Astrocyte (in vitro differentiated cells and primary cell): ENCODE results near the gene PRR5L.

Experiments
- EZH2 ChIP-seq: IDR thresholded peaks from 2 replicates; pipeline ENCODE4 v1.6.1; 2012; ENCODE audit warnings: mild to moderate bottlenecking, low read length, inconsistent platforms; ENCODE audit not compliant: insufficient read depth
- TF ChIP-seq, protein P1 (sequence below): IDR thresholded peaks from 2 replicates; pipeline ENCODE4 v1.5.1; 2011; ENCODE audit warnings: low read depth, mild to moderate bottlenecking, inconsistent platforms, low read length, moderate library complexity; ENCODE audit not compliant: insufficient read depth

DNA sequence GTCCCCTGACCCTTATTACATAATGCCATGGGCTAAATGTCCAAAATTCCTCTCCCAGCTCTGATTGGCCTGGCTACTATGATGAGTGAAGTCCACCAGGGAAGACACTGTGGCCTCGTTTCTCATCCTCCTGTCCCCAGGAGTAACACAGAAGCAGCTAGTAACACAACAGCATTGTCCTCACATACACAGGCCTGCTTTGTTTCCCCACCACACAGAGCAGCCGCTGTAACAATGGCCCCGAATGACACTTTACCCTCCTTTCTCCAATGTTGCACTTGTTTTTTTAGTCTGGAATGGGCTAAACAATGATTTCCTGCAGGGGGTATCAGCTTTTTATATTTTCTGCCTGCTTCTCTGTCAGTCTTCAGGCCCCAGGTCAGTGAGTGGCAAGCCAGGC, at the start of gene PRR5L:
- TF ChIP-seq, protein P1, sequence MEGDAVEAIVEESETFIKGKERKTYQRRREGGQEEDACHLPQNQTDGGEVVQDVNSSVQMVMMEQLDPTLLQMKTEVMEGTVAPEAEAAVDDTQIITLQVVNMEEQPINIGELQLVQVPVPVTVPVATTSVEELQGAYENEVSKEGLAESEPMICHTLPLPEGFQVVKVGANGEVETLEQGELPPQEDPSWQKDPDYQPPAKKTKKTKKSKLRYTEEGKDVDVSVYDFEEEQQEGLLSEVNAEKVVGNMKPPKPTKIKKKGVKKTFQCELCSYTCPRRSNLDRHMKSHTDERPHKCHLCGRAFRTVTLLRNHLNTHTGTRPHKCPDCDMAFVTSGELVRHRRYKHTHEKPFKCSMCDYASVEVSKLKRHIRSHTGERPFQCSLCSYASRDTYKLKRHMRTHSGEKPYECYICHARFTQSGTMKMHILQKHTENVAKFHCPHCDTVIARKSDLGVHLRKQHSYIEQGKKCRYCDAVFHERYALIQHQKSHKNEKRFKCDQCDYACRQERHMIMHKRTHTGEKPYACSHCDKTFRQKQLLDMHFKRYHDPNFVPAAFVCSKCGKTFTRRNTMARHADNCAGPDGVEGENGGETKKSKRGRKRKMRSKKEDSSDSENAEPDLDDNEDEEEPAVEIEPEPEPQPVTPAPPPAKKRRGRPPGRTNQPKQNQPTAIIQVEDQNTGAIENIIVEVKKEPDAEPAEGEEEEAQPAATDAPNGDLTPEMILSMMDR = no peak
- TF ChIP-seq EZH2 = no peak
